Common myeloid progenitor, CD34-positive (primary cell): ENCODE measurements around the gene CTBP2.

Experiments
- CTCF ChIA-PET: fragments of 350-600 bp; sonication (Branson Sonifier 250); formaldehyde crosslinking; loops from one replicate; lab custom pipeline; 2021; ENCODE audit warnings: antibody characterized with exemption; lab: Charles Lee
- POLR2A ChIA-PET: fragments of 350-600 bp; sonication (Branson Sonifier 250); formaldehyde crosslinking; loops from one replicate; lab custom pipeline; 2021; ENCODE audit warnings: antibody characterized with exemption; lab: Charles Lee
- DNase-seq, 3 donors: peaks; one replicate each; pipeline versions ENCODE4 v3.0.0 to v3.0.0-alpha.2; 2013
- H3K27ac ChIP-seq, 2 experiments: 1 replicate in 1 of 2; 2 replicates in 1 of 2; pipeline ENCODE4 v1.7.0; 2013; ENCODE audit warnings: inconsistent platforms in 2 of 2, low read length in 2 of 2, mild to moderate bottlenecking in 2 of 2, low read depth in 1 of 2, moderate library complexity in 1 of 2; ENCODE audit not compliant: severe bottlenecking in 2 of 2, insufficient read depth in 1 of 2, poor library complexity in 1 of 2
- H3K27me3 ChIP-seq, 5 experiments: replicated peaks in 2 of 5; 1 replicate in 3 of 5; 2 replicates in 2 of 5; pipeline versions ENCODE4 v1.6.1 to v1.7.0; 2013; ENCODE audit warnings: low read length in 4 of 5, mild to moderate bottlenecking in 2 of 5, moderate library complexity in 2 of 5, inconsistent platforms in 1 of 5; ENCODE audit not compliant: insufficient read depth in 5 of 5, control insufficient read depth in 4 of 5
- H3K36me3 ChIP-seq, 4 experiments: 1 replicate in 2 of 4; 2 replicates in 2 of 4; pipeline versions ENCODE4 v1.6.1 to v1.7.0; 2013; ENCODE audit warnings: low read length in 3 of 4, control low read depth in 1 of 4, mild to moderate bottlenecking in 1 of 4; ENCODE audit not compliant: control insufficient read depth in 4 of 4, insufficient read depth in 4 of 4
- H3K4me1 ChIP-seq, 4 experiments: 1 replicate in 3 of 4; 2 replicates in 1 of 4; pipeline versions ENCODE4 v1.6.1 to v1.7.1; 2013; ENCODE audit warnings: low read length in 3 of 4, mild to moderate bottlenecking in 3 of 4, control low read depth in 1 of 4, inconsistent platforms in 1 of 4, moderate library complexity in 1 of 4; ENCODE audit not compliant: control insufficient read depth in 4 of 4, insufficient read depth in 4 of 4; ENCODE audit errors: control extremely low read depth in 1 of 4
- H3K4me3 ChIP-seq, 7 experiments: 1 replicate in 4 of 7; 2 replicates in 3 of 7; pipeline versions ENCODE4 v1.5.1 to v1.7.0; 2013; ENCODE audit warnings: mild to moderate bottlenecking in 7 of 7, low read length in 6 of 7, moderate library complexity in 6 of 7, inconsistent platforms in 2 of 7, low read depth in 2 of 7, control low read depth in 1 of 7; ENCODE audit not compliant: insufficient read depth in 4 of 7, control insufficient read depth in 1 of 7; ENCODE audit errors: extremely low read depth in 1 of 7
- H3K9me3 ChIP-seq, 5 experiments: 1 replicate in 4 of 5; 2 replicates in 1 of 5; pipeline versions ENCODE4 v1.6.1 to v1.7.1; 2013; ENCODE audit warnings: low read length in 4 of 5, mild to moderate bottlenecking in 2 of 5, inconsistent platforms in 1 of 5, low read depth in 1 of 5, moderate library complexity in 1 of 5; ENCODE audit not compliant: control insufficient read depth in 4 of 5, insufficient read depth in 2 of 5; ENCODE audit errors: control extremely low read depth in 1 of 5
- WGBS: methylation state at CpG from one replicate; pipeline ENCODE4 v1.1.5; 2013; ENCODE audit not compliant: insufficient coverage; 5-methylcytosine and 5-hydroxymethylcytosine counted together

The CTBP2 gene

DNA sequence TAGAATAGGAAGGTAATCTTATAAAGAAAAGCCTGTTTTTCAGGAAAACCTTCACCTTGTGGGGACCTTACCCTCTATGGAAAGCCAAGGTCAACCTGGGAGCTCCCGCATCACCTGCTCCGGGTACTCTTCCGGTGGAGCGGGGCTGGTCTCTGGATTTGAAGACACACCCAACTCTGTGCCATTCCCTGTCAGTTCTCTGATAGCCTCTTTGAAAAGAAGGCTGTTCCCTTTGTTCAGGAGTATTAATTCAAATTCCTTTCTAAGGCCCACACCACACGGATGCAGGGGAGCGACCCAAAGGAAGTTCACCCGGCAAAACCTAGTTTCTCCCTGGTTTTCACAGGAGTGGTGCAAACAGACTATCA lies 10.7 kb downstream of the CTBP2 start:
- Histone ChIP-seq H3K36me3 (peaks cover 0 to 29% (median 6%) of the 10 kb centered on the region in 4 experiments), H3K27ac (peak overlapping the region; percentile 42 to 74), H3K27me3 (no peaks in the 10 kb centered on the region), H3K4me3 (no peak overlapping the region), H3K9me3 (no peaks in the 10 kb centered on the region), H3K4me1 (peaks cover 28 to 90% (median 85%) of the 10 kb centered on the region in 4 experiments)
- POLR2A ChIA-PET, result no interaction called here
- no peak for DNase-seq
- CTCF ChIA-PET, result interaction anchor here (1.0 kb wide), 1 partner anchor 10 kb away, joined by 4 read pairs; no protein-coding TSS in a partner anchor
- WGBS, result 91% methylated on average over 7 of the region's 7 CpGs

DNA sequence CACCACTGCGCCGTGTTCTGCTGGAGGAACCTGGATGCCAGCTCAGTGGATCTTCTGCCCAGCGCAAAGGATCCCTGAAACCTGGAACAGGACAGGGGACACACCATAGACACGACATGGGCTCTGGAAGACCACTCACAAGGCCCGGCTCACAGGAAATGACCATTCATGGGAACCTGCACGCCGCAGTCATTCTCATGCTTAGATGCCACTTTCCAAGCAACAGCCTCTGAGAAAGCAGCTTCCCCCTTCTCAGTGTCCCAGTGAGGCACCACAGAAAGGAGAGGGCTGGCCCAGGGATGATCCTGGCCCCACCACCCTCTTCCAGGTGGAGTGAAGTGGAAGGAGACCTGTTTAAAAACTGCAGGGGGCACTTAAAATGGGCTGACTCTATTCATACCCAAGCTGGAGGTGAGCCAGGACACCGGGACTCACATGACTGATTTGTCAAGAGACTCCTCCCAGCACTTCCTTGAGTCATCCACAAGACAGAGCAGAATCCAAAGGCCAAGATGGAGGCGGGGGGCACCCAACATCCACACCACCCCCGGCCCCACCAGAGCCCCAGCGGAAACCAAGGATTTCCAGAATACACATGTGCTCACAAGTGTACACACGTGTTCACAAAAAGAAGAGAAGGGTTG lies 11.2 kb downstream of the CTBP2 start:
- no peaks in the 10 kb centered on the region for H3K27me3 ChIP-seq
- H3K4me3 ChIP-seq, result peak overlapping the region in 3 of 7 experiments; percentile 13 to 34 (median 34)
- 67% methylated on average over 6 of the region's 12 CpGs for WGBS
- ChIA-PET CTCF (interaction anchor here (0.6 to 1.3 kb wide), 3 partner anchors 9 to 108 kb away, joined by 3 to 4 read pairs (median 3); no protein-coding TSS in a partner anchor), POLR2A (no interaction called here)
- H3K36me3 ChIP-seq, result peaks cover 0 to 29% (median 6%) of the 10 kb centered on the region in 4 experiments
- peak; percentile 82 to 90 (median 86) for DNase-seq
- H3K4me1 ChIP-seq, result peaks cover 23 to 90% (median 85%) of the 10 kb centered on the region in 4 experiments
- peak overlapping the region; percentile 42 to 74 for H3K27ac ChIP-seq
- no peaks in the 10 kb centered on the region for H3K9me3 ChIP-seq

DNA sequence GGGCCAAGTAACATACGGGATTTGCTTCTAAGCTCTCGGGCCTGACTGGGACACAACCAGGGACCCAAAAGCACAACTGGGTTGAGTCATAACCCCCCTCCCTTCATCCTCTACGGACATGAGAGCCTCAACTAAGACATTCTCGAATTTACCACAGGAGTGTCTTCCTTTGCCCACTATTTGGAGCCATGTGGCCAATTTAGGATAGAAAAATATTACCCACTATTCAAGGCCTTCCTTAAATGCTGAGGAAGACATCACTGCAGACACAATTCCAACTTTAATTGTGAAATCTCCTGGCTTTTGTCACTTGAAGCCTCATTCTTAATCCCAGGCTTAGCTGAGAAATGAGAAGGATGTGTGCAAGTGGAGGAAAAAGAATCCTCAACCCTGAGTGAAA lies 11.8 kb downstream of the CTBP2 start:
- H3K27me3 ChIP-seq, result no peaks in the 10 kb centered on the region
- H3K4me1 ChIP-seq, result peaks cover 19 to 90% (median 83%) of the 10 kb centered on the region in 4 experiments
- no peaks in the 10 kb centered on the region for H3K9me3 ChIP-seq
- CTCF ChIA-PET, result interaction anchor here (0.8 to 1.6 kb wide), 4 partner anchors 9 to 84 kb away, joined by 3 to 4 read pairs (median 3); no protein-coding TSS in a partner anchor
- 33% methylated on average over 4 of the region's 4 CpGs for WGBS
- peak overlapping the region in 3 of 7 experiments; percentile 26 to 34 (median 34) for H3K4me3 ChIP-seq
- POLR2A ChIA-PET, result interaction anchor here (1.0 kb wide), 2 partner anchors 8 to 10 kb away, joined by 3 to 6 read pairs; no protein-coding TSS in a partner anchor
- peak overlapping the region; percentile 18 to 74 for H3K27ac ChIP-seq
- no peak for DNase-seq
- H3K36me3 ChIP-seq, result peaks cover 0 to 29% (median 6%) of the 10 kb centered on the region in 4 experiments

DNA sequence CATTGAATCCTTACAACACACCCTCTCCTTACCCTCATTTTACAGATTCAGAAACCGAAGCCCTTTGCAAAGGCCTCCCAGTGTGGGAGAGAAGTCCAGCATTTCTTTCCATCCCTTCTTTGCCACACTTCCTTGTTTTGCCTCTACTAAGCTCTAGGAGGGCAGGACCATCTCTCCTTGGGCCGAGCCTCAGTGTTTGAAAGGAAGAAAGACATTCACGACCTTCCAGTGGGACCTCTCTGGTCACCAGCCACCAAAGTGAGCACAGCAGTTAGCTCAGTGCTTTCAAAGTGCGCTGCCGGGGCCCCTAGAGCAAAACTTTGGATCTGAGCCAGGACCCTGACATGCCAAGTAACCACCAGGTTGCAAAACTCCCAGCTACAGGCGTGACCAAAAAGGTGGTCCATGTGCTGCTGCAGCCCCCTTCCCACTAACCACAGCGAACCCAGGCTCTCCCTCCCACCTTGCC lies 12.4 kb downstream of the CTBP2 start:
- ChIA-PET POLR2A (interaction anchor here (1.0 kb wide), 2 partner anchors 9 to 10 kb away, joined by 3 to 6 read pairs; no protein-coding TSS in a partner anchor), CTCF (interaction anchor here (0.8 to 1.6 kb wide), 6 partner anchors 9 to 100 kb away, joined by 3 to 4 read pairs (median 3); no protein-coding TSS in a partner anchor)
- peak; percentile 73 to 92 (median 89) for DNase-seq
- Histone ChIP-seq H3K4me1 (peaks cover 19 to 89% (median 79%) of the 10 kb centered on the region in 4 experiments), H3K4me3 (peak overlapping the region in 3 of 7 experiments; percentile 6 to 34 (median 26)), H3K27ac (peak overlapping the region; percentile 18 to 74), H3K9me3 (no peaks in the 10 kb centered on the region), H3K36me3 (peaks cover 0 to 25% (median 6%) of the 10 kb centered on the region in 4 experiments), H3K27me3 (no peaks in the 10 kb centered on the region)
- 11% methylated on average over 7 of the region's 7 CpGs for WGBS

DNA sequence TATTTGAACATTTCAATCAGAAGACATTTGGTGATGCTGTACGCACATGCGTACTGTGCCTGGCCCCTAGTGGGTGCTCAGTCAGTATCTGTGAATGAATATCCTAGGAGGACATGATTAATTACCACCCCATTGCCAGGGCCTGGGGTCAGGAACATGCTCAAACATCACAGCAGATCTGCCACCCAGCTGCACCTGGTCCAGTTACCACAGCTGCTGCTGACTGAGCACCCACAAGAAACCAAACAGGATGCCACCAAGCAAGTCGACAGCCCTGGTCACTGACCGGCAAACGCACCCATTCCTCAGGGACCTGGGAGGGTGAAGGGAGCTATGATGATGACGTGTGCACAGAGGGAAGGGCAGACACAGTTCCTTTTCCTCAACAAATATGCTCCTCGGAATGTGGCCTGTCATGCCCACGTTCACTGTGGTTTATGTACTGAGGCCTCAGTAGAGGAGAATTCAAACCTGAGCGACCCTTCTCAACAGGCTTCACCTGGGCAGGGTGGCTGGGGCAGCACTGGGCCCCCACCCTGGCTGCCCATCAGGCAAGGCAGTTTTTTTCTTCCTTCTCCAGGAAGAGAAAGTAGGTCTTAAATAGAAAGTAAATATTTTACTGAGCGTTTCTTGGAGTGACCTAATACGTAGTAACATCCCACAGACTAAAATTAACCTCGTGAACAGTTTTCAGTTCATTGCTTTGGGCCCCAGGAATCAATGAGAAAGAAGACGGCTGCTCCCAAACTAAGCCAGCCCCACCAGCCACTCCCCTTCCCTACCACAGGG lies 13.4 kb downstream of the CTBP2 start:
- peaks cover 0 to 23% (median 7%) of the 10 kb centered on the region in 4 experiments for H3K36me3 ChIP-seq
- POLR2A ChIA-PET, result interaction anchor here (0.6 kb wide), 2 partner anchors 12 to 14 kb away, joined by 3 read pairs; partner anchors contain the start of gene CTBP2
- peak overlapping the region in 3 of 7 experiments; percentile 23 to 61 (median 32) for H3K4me3 ChIP-seq
- WGBS, result 23% methylated on average over 8 of the region's 13 CpGs
- CTCF ChIA-PET, result interaction anchor here (0.9 to 2.6 kb wide), 6 partner anchors 8 to 164 kb away, joined by 3 to 7 read pairs (median 4); no protein-coding TSS in a partner anchor
- H3K27ac ChIP-seq, result peak overlapping the region; percentile 8 to 74
- H3K4me1 ChIP-seq, result peaks cover 17 to 79% (median 69%) of the 10 kb centered on the region in 4 experiments
- peak; percentile 63 to 92 (median 86) for DNase-seq
- H3K27me3 ChIP-seq, result no peaks in the 10 kb centered on the region
- no peaks in the 10 kb centered on the region for H3K9me3 ChIP-seq

DNA sequence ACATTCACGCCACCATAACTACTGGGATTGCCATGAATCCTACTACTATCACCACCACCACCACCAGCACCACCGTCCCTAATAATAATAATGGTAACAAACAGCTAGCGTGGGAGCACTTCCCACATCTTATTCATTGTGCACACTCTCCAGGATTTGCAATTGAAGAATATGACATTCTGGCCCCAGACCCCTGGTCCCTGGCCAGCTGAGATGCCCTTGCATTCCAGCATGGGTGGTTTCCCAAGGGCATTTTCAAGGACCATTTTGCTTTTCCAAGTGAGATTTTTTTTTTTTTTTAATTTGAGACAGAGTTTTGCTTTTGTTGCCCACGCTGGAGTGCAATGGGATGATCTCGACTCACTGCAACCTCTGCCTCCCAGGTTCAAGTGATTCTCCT lies 14.7 kb downstream of the CTBP2 start:
- no peak overlapping the region for H3K4me3 ChIP-seq
- H3K4me1 ChIP-seq, result peaks cover 17 to 72% (median 67%) of the 10 kb centered on the region in 4 experiments
- peaks cover 0 to 18% (median 4%) of the 10 kb centered on the region in 4 experiments for H3K36me3 ChIP-seq
- ChIA-PET POLR2A (no interaction called here), CTCF (interaction anchor here (0.9 to 2.6 kb wide), 5 partner anchors 9 to 85 kb away, joined by 3 to 7 read pairs (median 4); no protein-coding TSS in a partner anchor)
- 83% methylated on average over 2 of the region's 5 CpGs for WGBS
- H3K9me3 ChIP-seq, result no peaks in the 10 kb centered on the region
- no peak overlapping the region for H3K27ac ChIP-seq
- DNase-seq, result no peak
- H3K27me3 ChIP-seq, result no peaks in the 10 kb centered on the region
